ENCODE data around the gene STAT6.
A peak's percentile ranks its signal among the peaks of the same experiment; 100 is the strongest.

STAT6 gene

GRCh38 chr12:57088354-57089270 is 22.6 kb downstream of the STAT6 start, which contains the start of gene NAB2:
Gene NAB2 (plus strand): TSS chr12:57089114. CDS start chr12:57089272, 158 bp downstream.
- Histone ChIP-seq H3K36me3 (ENCODE audit: control insufficient read depth in 2 of 2, insufficient read depth in 1 of 2, low read length in 2 of 2) (peaks cover 0 to 30% of the 10 kb centered on the region in 2 experiments; a peak in 1 of 3 replicates), H3K27ac (ENCODE audit: extremely low read depth, low read depth, low read length) (peak within 1 kb of the TSS; percentile 80), H3K4me3 (ENCODE audit: low read depth, low read length) (peak within 1 kb of the TSS; percentile 84), H3K4me1 (ENCODE audit: control insufficient read depth, insufficient read depth, low read length) (peaks cover 12% of the 10 kb centered on the region), H3K9me3 (ENCODE audit: control insufficient read depth, insufficient read depth, low read depth, low read length) (no peaks in the 10 kb centered on the region)
- ChIA-PET POLR2A (interaction anchor here (0.5 to 4.5 kb wide), 12 partner anchors 9 to 409 kb away, joined by 3 to 53 read pairs (median 6); partner anchors contain the start of genes LRP1, MYO1A, NEMP1 and PTGES3), CTCF (interaction anchor here (0.5 to 1.0 kb wide), 5 partner anchors 9 to 76 kb away, joined by 3 to 6 read pairs (median 3); no protein-coding TSS in a partner anchor)
- no peak for TF ChIP-seq ZFP3 (tag by site-specific recombination; IDR thresholded peaks at IDR 0.05; ENCODE audit: low read depth)
- no peak for TF ChIP-seq ZSCAN18 (tag by site-specific recombination; IDR thresholded peaks at IDR 0.05)
- TF ChIP-seq ZNF785 (tag by site-specific recombination; IDR thresholded peaks at IDR 0.05): 0 out of 2 replicates have a peak, but pooled peaks have one; percentile 27
- 0 out of 2 replicates have a peak, but pooled peaks have one; percentile 2 for TF ChIP-seq ZFP37 (tag by site-specific recombination; IDR thresholded peaks at IDR 0.05)
- TF ChIP-seq ZSCAN23 (tag by site-specific recombination; IDR thresholded peaks at IDR 0.05): no peak
- TF ChIP-seq SP7 (tag by site-specific recombination; IDR thresholded peaks at IDR 0.05): peak; percentile 61
- TF ChIP-seq ZNF324 (tag by site-specific recombination; IDR thresholded peaks at IDR 0.05): no peak
- peak; percentile 44; the same call in 1 of the 2 replicates for TF ChIP-seq ZNF391 (tag by site-specific recombination; IDR thresholded peaks at IDR 0.05; ENCODE audit: borderline replicate concordance, low read depth)
- peak; percentile 6 for TF ChIP-seq GLIS1 (tag by site-specific recombination; IDR thresholded peaks at IDR 0.05)
- 0 out of 2 replicates have a peak, but pooled peaks have one; percentile 28 for TF ChIP-seq ZNF561 (tag by site-specific recombination; IDR thresholded peaks at IDR 0.05; ENCODE audit: borderline replicate concordance)
- no peak for TF ChIP-seq ZNF654 (tag by site-specific recombination; IDR thresholded peaks at IDR 0.05; ENCODE audit: low read depth)
- TF ChIP-seq ZNF629 (tag by site-specific recombination; IDR thresholded peaks at IDR 0.05): peak; percentile 52; the same call in 1 of the 2 replicates
- TF ChIP-seq PRDM1 (tag by site-specific recombination; IDR thresholded peaks at IDR 0.05): no peak; the same call in 1 of the 2 replicates
- no peak for TF ChIP-seq ZNF138 (tag by site-specific recombination; IDR thresholded peaks at IDR 0.05; ENCODE audit: borderline replicate concordance)
- TF ChIP-seq ZBTB48 (tag by site-specific recombination; IDR thresholded peaks at IDR 0.05): peak; percentile 40; the same call in 1 of the 2 replicates
- no peak for TF ChIP-seq ZNF274 (IDR thresholded peaks at IDR 0.05; ENCODE audit: low read length)
- no peak for TF ChIP-seq ZNF274 (tag by site-specific recombination; IDR thresholded peaks at IDR 0.05; ENCODE audit: borderline replicate concordance)
- TF ChIP-seq ZNF830 (tag by site-specific recombination; IDR thresholded peaks at IDR 0.05; ENCODE audit: low read depth): no peak
- TF ChIP-seq ZNF558 (tag by site-specific recombination; IDR thresholded peaks at IDR 0.05): no peak
- TF ChIP-seq ZNF677 (tag by site-specific recombination; IDR thresholded peaks at IDR 0.05): no peak
- TF ChIP-seq BCL11B (tag by site-specific recombination; IDR thresholded peaks at IDR 0.05; ENCODE audit: low read depth): no peak; the same call in 1 of the 2 replicates
- no peak for TF ChIP-seq ZNF184 (tag by site-specific recombination; IDR thresholded peaks at IDR 0.05)
- peak; percentile 34 for TF ChIP-seq SP3 (tag by site-specific recombination; IDR thresholded peaks at IDR 0.05)
- TF ChIP-seq ZFP69B (tag by site-specific recombination; IDR thresholded peaks at IDR 0.05): no peak
- no peak for TF ChIP-seq ZBTB6 (tag by site-specific recombination; IDR thresholded peaks at IDR 0.05)
- TF ChIP-seq ZNF146 (tag by site-specific recombination; IDR thresholded peaks at IDR 0.05): peak; percentile 38; the same call in 1 of the 2 replicates
- TF ChIP-seq ZBTB8A (tag by site-specific recombination; IDR thresholded peaks at IDR 0.05): peak; percentile 92
- TF ChIP-seq KLF17 (tag by site-specific recombination; IDR thresholded peaks at IDR 0.05): peak; percentile 28
- TF ChIP-seq ZIC2 (tag by site-specific recombination; IDR thresholded peaks at IDR 0.05): peak; percentile 54
- TF ChIP-seq ZNF18 (tag by site-specific recombination; IDR thresholded peaks at IDR 0.05): 0 out of 2 replicates have a peak, but pooled peaks have one; percentile 11
- peak; percentile 44 for TF ChIP-seq OSR2 (tag by site-specific recombination; IDR thresholded peaks at IDR 0.05)
